DOHH2 (cell line): ENCODE data around the gene SEC11C.

Source experiments
- H3F3A ChIP-seq: fragments of 200-600 bp; sonication (generic), shearing (Covaris generic); 2 replicates; pipeline ENCODE4 v1.6.0; 2016; ENCODE audit warnings: antibody characterized with exemption, mild to moderate bottlenecking; ENCODE audit not compliant: control insufficient read depth, insufficient read depth
- H3K27ac ChIP-seq: fragments of 200-600 bp; sonication (generic); 2 replicates; pipeline ENCODE4 v1.5.1; 2014; ENCODE audit warnings: low read depth, mild to moderate bottlenecking, low read length, moderate library complexity
- H3K27me3 ChIP-seq: fragments of 200-600 bp; sonication (generic); 2 replicates; pipeline ENCODE4 v1.6.1; 2014; ENCODE audit warnings: mild to moderate bottlenecking, low read length, mixed read lengths; ENCODE audit not compliant: control insufficient read depth
- H3K36me3 ChIP-seq: fragments of 200-600 bp; sonication (generic); 2 replicates; pipeline ENCODE4 v1.6.1; 2014; ENCODE audit warnings: mild to moderate bottlenecking, low read length, moderate library complexity, mixed read lengths; ENCODE audit not compliant: control insufficient read depth
- H3K4me1 ChIP-seq: fragments of 200-600 bp; sonication (generic); 2 replicates; pipeline ENCODE4 v1.6.1; 2014; ENCODE audit warnings: mild to moderate bottlenecking, low read length, mixed read lengths; ENCODE audit not compliant: control insufficient read depth
- H3K4me2 ChIP-seq: fragments of 200-600 bp; sonication (generic); 2 replicates; pipeline ENCODE4 v1.6.0; 2014; ENCODE audit warnings: mild to moderate bottlenecking, low read length, moderate library complexity
- H3K4me3 ChIP-seq: fragments of 200-600 bp; sonication (generic); 2 replicates; pipeline ENCODE4 v1.5.1; 2014; ENCODE audit warnings: mild to moderate bottlenecking, low read length, mixed read lengths
- H3K79me2 ChIP-seq: fragments of 200-600 bp; sonication (generic); 2 replicates; pipeline ENCODE4 v1.6.1; 2014; ENCODE audit warnings: mild to moderate bottlenecking, low read length, mixed read lengths; ENCODE audit not compliant: control insufficient read depth
- H3K9me2 ChIP-seq: fragments of 200-600 bp; sonication (generic); replicated peaks from 2 replicates; pipeline ENCODE4 v1.6.1; 2014; ENCODE audit warnings: mild to moderate bottlenecking, low read length, mixed read lengths; ENCODE audit not compliant: control insufficient read depth
- H3K9me3 ChIP-seq: fragments of 200-600 bp; sonication (generic); 2 replicates; pipeline ENCODE4 v1.6.1; 2014; ENCODE audit warnings: antibody characterized with exemption, low read length, mixed read lengths; ENCODE audit not compliant: control insufficient read depth, insufficient read depth
- H4K20me1 ChIP-seq: fragments of 200-600 bp; sonication (generic); 2 replicates; pipeline ENCODE4 v1.6.0; 2014; ENCODE audit warnings: low read depth, mild to moderate bottlenecking, antibody characterized with exemption, low read length, moderate library complexity; ENCODE audit not compliant: control insufficient read depth, insufficient read depth
- CTCF ChIP-seq: fragments of 200-600 bp; sonication (generic); IDR thresholded peaks from one replicate; pipeline ENCODE4 v1.5.1; 2014; ENCODE audit warnings: antibody characterized with exemption, mild to moderate bottlenecking, low read depth, low read length; ENCODE audit not compliant: poor library complexity, severe bottlenecking
- EZH2phosphoT487 ChIP-seq: fragments of 200-600 bp; sonication (generic); IDR thresholded peaks from 2 replicates; pipeline ENCODE4 v1.6.1; 2017; ENCODE audit warnings: borderline replicate concordance, mild to moderate bottlenecking, antibody characterized with exemption, low read length, moderate library complexity, mixed read lengths

The SEC11C gene

GRCh38 chr18:59189008-59189407, 49.3 kb downstream of the SEC11C start:
- H3K9me3 ChIP-seq: no peaks in the 10 kb centered on the region
- H3K4me1 ChIP-seq: no peaks in the 10 kb centered on the region
- H3K9me2 ChIP-seq: no peaks in the 10 kb centered on the region
- H3K27me3 ChIP-seq: peaks cover 8% of the 10 kb centered on the region; the same call in 1 of the 2 replicates
- no peaks in the 10 kb centered on the region for H3K79me2 ChIP-seq
- H3K27ac ChIP-seq: no peak overlapping the region
- H3F3A ChIP-seq: no peaks in the 10 kb centered on the region
- no peaks in the 10 kb centered on the region for H3K36me3 ChIP-seq
- H3K4me3 ChIP-seq: no peak overlapping the region
- no peak for TF ChIP-seq EZH2phosphoT487
- no peak for TF ChIP-seq CTCF
- H3K4me2 ChIP-seq: no peak overlapping the region
- no peaks in the 10 kb centered on the region for H4K20me1 ChIP-seq

- Histone ChIP-seq H3K4me3 (no peak overlapping the region), H3K27ac (no peak overlapping the region), H3F3A (no peaks in the 10 kb centered on the region), H3K9me3 (no peaks in the 10 kb centered on the region), H3K36me3 (no peaks in the 10 kb centered on the region), H3K4me1 (no peaks in the 10 kb centered on the region), H4K20me1 (no peaks in the 10 kb centered on the region), H3K27me3 (peaks cover 3% of the 10 kb centered on the region; the same call in 1 of the 2 replicates), H3K9me2 (no peaks in the 10 kb centered on the region), H3K4me2 (no peak overlapping the region), H3K79me2 (no peaks in the 10 kb centered on the region)
- TF ChIP-seq CTCF: no peak
- TF ChIP-seq EZH2phosphoT487: no peak
These were observed 50.1 kb downstream of the SEC11C start for GRCh38 chr18:59189746-59190145.

GRCh38 chr18:59196161-59196725, 56.6 kb downstream of the SEC11C start:
- no peak overlapping the region for H3K4me3 ChIP-seq
- H3K79me2 ChIP-seq: no peaks in the 10 kb centered on the region
- H3K4me2 ChIP-seq: no peak overlapping the region
- no peaks in the 10 kb centered on the region for H3K9me3 ChIP-seq
- H3K27me3 ChIP-seq: peaks cover 15% of the 10 kb centered on the region
- no peaks in the 10 kb centered on the region for H4K20me1 ChIP-seq
- H3K9me2 ChIP-seq: no peaks in the 10 kb centered on the region
- no peaks in the 10 kb centered on the region for H3F3A ChIP-seq
- no peaks in the 10 kb centered on the region for H3K36me3 ChIP-seq
- no peaks in the 10 kb centered on the region for H3K4me1 ChIP-seq
- no peak for TF ChIP-seq EZH2phosphoT487
- no peak for TF ChIP-seq CTCF
- H3K27ac ChIP-seq: no peak overlapping the region
